Measurements from ENCODE around the gene DUSP9. TPM values are rescaled to one million over a fixed set of nuclear protein-coding genes. Genes with fewer than 3 reads are reported as not detected.
A peak's percentile ranks its signal among the peaks of the same experiment; 100 is the strongest.

Gene DUSP9
- total RNA-seq, 6 experiments from 2014 or later = 0.33 to 3.9 (median 0.69) TPM

- Histone ChIP-seq H3K27me3 (no peaks in the 10 kb centered on the region), H3K27ac (no peak overlapping the region), H3K9me3 (no peaks in the 10 kb centered on the region), H3K4me3 (peak overlapping the region; percentile 50 to 56 (median 53)), H3K36me3 (no peaks in the 10 kb centered on the region), H3K4me1 (peaks cover 0 to 3% (median 0%) of the 10 kb centered on the region in 4 donors)
- intact Hi-C loops (cut with DNase I) = no loop called here
- DNase-seq = no peak
- WGBS (ENCODE audit: insufficient coverage, low coverage, low lambda C conversion rate, missing lambda C conversion rate) = 27% methylated on average over 2 of the region's 2 CpGs
- ATAC-seq = no peak
- TF ChIP-seq POLR2A (IDR thresholded peaks at IDR 0.05) = no peak
- no peak for TF ChIP-seq CTCF (IDR thresholded peaks at IDR 0.05)
Observed at GRCh38 chrX:153600032-153600373, 47.0 kb upstream of the DUSP9 start.

DNA sequence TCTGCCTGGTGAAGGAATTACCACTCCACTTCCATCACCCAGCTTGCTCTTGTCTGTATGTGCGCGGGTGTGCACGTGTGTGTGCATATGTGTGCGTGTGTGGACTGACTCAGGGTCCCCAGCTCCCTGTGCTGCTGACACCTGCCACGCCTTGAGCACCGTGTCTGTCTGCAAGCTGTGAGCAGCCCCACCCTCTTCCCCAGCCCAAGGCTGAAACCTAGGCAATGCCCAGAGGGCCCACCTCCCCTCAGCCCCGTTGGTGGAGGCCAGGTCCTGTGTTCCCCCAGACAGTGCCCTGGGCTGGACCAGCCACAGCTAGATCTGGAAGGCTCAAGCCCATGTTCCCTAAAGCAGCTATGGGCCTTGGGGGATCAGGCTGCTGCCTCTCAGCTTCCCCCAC is 46.1 kb upstream of the DUSP9 start:
- Histone ChIP-seq H3K27me3 (no peaks in the 10 kb centered on the region), H3K4me3 (no peak overlapping the region), H3K27ac (no peak overlapping the region), H3K36me3 (no peaks in the 10 kb centered on the region), H3K9me3 (no peaks in the 10 kb centered on the region), H3K4me1 (peaks cover 0 to 3% (median 0%) of the 10 kb centered on the region in 4 donors)
- DNase-seq (no peak), ATAC-seq (no peak)
- WGBS (ENCODE audit: insufficient coverage, low coverage, low lambda C conversion rate, missing lambda C conversion rate) = 81% methylated on average over 3 of the region's 7 CpGs
- no peak for TF ChIP-seq POLR2A (IDR thresholded peaks at IDR 0.05)
- TF ChIP-seq CTCF (IDR thresholded peaks at IDR 0.05) = no peak
- intact Hi-C loops (cut with DNase I) = no loop called here

DNA sequence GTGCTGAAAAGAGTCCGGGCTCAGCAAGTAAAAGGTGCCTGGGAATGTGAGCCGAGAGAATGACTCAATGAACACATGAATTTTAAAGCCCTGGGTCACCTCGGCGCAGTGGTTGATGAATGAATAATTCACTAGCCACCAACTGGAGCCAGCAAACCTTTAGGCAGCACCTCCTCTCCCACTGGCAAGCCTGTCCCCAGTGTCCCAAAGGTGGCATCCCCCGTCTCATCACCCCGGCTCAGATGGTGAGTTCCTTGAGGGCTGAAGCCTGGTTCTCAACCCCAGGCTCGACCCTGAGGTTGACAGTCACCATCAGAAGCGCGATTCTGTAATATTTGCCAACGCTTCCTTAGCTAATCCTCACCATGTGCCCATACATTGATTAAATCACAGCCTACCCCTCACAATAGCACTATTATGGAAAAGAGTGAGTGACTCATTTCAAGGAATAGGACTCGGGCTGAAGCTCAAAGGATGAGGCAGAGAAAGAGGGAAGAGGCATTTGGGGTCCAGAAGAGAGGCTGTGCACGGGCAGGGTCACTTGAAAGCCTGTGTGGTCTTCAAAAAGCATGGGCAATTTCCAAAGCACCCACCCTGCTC is 45.4 kb upstream of the DUSP9 start:
- no peak overlapping the region for H3K27ac ChIP-seq
- H3K4me1 ChIP-seq = peaks cover 0 to 3% (median 0%) of the 10 kb centered on the region in 4 donors
- intact Hi-C loops (cut with DNase I) = no loop called here
- ATAC-seq (no peak), DNase-seq (peak in 1 of 3 donors; percentile 39)
- no peaks in the 10 kb centered on the region for H3K27me3 ChIP-seq
- no peaks in the 10 kb centered on the region for H3K36me3 ChIP-seq
- TF ChIP-seq CTCF (IDR thresholded peaks at IDR 0.05) (no peak), POLR2A (IDR thresholded peaks at IDR 0.05) (no peak)
- 92% methylated on average over 8 of the region's 12 CpGs for WGBS (ENCODE audit: insufficient coverage, low coverage, low lambda C conversion rate, missing lambda C conversion rate)
- H3K4me3 ChIP-seq = no peak overlapping the region
- H3K9me3 ChIP-seq = no peaks in the 10 kb centered on the region

DNA sequence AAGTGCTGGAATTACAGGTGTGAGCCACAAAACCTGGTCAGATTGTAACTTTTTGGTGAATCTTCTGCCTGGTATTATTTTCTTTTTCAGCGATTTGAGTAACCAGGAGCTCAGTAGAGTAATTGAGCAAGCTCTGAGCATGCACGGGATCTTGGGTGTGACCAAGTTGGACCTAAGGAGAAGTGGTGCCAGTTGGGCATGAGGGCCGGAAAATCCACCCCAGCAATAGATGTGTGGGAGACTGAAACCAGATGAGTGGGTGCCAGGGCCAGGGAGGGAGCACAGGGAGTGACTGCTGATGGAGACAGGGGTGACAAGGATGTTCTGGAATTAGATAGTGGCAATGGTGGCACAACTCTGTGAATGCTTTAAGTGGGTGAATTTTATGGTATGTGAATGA is 44.4 kb upstream of the DUSP9 start:
- no peaks in the 10 kb centered on the region for H3K36me3 ChIP-seq
- H3K4me3 ChIP-seq = no peak overlapping the region
- H3K27me3 ChIP-seq = no peaks in the 10 kb centered on the region
- TF ChIP-seq CTCF (IDR thresholded peaks at IDR 0.05) (no peak), POLR2A (IDR thresholded peaks at IDR 0.05) (no peak)
- DNase-seq = no peak
- ATAC-seq = no peak
- 61% methylated on average over 3 of the region's 3 CpGs for WGBS (ENCODE audit: insufficient coverage, low coverage, low lambda C conversion rate, missing lambda C conversion rate)
- intact Hi-C loops (cut with DNase I) = no loop called here
- H3K4me1 ChIP-seq = peaks cover 0 to 3% (median 0%) of the 10 kb centered on the region in 4 donors
- no peak overlapping the region for H3K27ac ChIP-seq
- H3K9me3 ChIP-seq = no peaks in the 10 kb centered on the region

Data from right lobe of liver (tissue), 6 donors.